B cell (primary cell): ENCODE results near the gene PAPOLB. TPM values are rescaled to one million over a fixed set of nuclear protein-coding genes. Genes with fewer than 3 reads are reported as not detected.

Experiments
- ATAC-seq: fragments of 200-7000 bp; cut with Tn5 transposase; one replicate; pipeline ENCODE4 v1.10.0; 2021; ENCODE audit warnings: low read depth, mild to moderate bottlenecking, moderate number of reproducible peaks, moderate library complexity
- CTCF ChIA-PET: fragments of 350-600 bp; sonication (Branson Sonifier 250); formaldehyde crosslinking; loops from one replicate; lab custom pipeline; 2021; ENCODE audit warnings: antibody characterized with exemption, inconsistent platforms; lab: Charles Lee
- POLR2A ChIA-PET: fragments of 350-600 bp; sonication (Branson Sonifier 250); formaldehyde crosslinking; loops from one replicate; lab custom pipeline; 2021; ENCODE audit warnings: antibody characterized with exemption; lab: Charles Lee
- DNase-seq: peaks from one replicate; pipeline ENCODE4 v3.0.0; 2013
- H2AFZ ChIP-seq: 2 replicates; pipeline ENCODE4 v1.6.1; 2012; ENCODE audit warnings: mild to moderate bottlenecking, low read depth, low read length; ENCODE audit not compliant: insufficient read depth, poor library complexity, severe bottlenecking
- H3K27ac ChIP-seq, 2 donors: 1 replicate in 1 of 2; 2 replicates in 1 of 2; pipeline ENCODE4 v1.5.1; 2012 to 2013; ENCODE audit warnings: low read length in 2 of 2, mild to moderate bottlenecking in 2 of 2, moderate library complexity in 1 of 2
- H3K27me3 ChIP-seq, 4 experiments: fragments of 200-600 bp in 1 of 4; sonication (generic) in 1 of 4; replicated peaks in 1 of 4; 1 replicate in 2 of 4; 2 replicates in 2 of 4; pipeline versions ENCODE4 v1.6.1 to v1.7.0; 2013 to 2016; ENCODE audit warnings: low read length in 3 of 4, mild to moderate bottlenecking in 2 of 4, mixed read lengths in 1 of 4, moderate library complexity in 1 of 4; ENCODE audit not compliant: insufficient read depth in 4 of 4, control insufficient read depth in 3 of 4; ENCODE audit errors: control extremely low read depth in 1 of 4
- H3K36me3 ChIP-seq, 2 experiments: replicated peaks in 1 of 2; 1 replicate in 1 of 2; 2 replicates in 1 of 2; pipeline versions ENCODE4 v1.6.1 to v1.7.1; 2013; ENCODE audit warnings: low read length in 1 of 2; ENCODE audit not compliant: insufficient read depth in 2 of 2, control insufficient read depth in 1 of 2; ENCODE audit errors: control extremely low read depth in 1 of 2, extremely low read depth in 1 of 2
- H3K4me1 ChIP-seq, 2 donors: fragments of 200-600 bp in 1 of 2; sonication (generic) in 1 of 2; 1 replicate in 1 of 2; 2 replicates in 1 of 2; pipeline versions ENCODE4 v1.5.1 to v1.6.1; 2013 to 2017; ENCODE audit warnings: low read length in 2 of 2; ENCODE audit not compliant: control insufficient read depth in 2 of 2, insufficient read depth in 2 of 2
- H3K4me2 ChIP-seq: replicated peaks from 2 replicates; pipeline ENCODE3; 2012; ENCODE audit warnings: mild to moderate bottlenecking, low read depth, low read length; ENCODE audit not compliant: poor library complexity, severe bottlenecking
- H3K4me3 ChIP-seq, 5 experiments: fragments of 200-600 bp in 1 of 5; sonication (generic) in 1 of 5; 1 replicate in 3 of 5; 2 replicates in 2 of 5; pipeline versions ENCODE4 v1.5.1 to v1.7.0; 2011 to 2016; ENCODE audit warnings: low read length in 4 of 5, mild to moderate bottlenecking in 4 of 5, low read depth in 2 of 5, control low read depth in 1 of 5, moderate library complexity in 1 of 5; ENCODE audit not compliant: insufficient read depth in 1 of 5; ENCODE audit errors: control extremely low read depth in 1 of 5, extremely low read depth in 1 of 5
- H3K79me2 ChIP-seq: fragments of 200-600 bp; sonication (generic); one replicate; pipeline ENCODE4 v1.6.0; 2016; ENCODE audit warnings: low read length; ENCODE audit not compliant: control insufficient read depth, insufficient read depth
- H3K9ac ChIP-seq: fragments of 200-600 bp; sonication (generic); 2 replicates; pipeline ENCODE4 v1.6.1; 2017; ENCODE audit warnings: mild to moderate bottlenecking, low read length, moderate library complexity
- H3K9me3 ChIP-seq, 3 donors: one replicate each; pipeline versions ENCODE4 v1.6.1 to v1.7.1; 2013; ENCODE audit warnings: low read length in 2 of 3; ENCODE audit not compliant: control insufficient read depth in 2 of 3, insufficient read depth in 1 of 3; ENCODE audit errors: control extremely low read depth in 1 of 3
- H4K20me1 ChIP-seq: 2 replicates; pipeline ENCODE4 v1.6.0; 2012; ENCODE audit warnings: mild to moderate bottlenecking, low read length; ENCODE audit not compliant: insufficient read depth, control insufficient read depth, poor library complexity, severe bottlenecking
- H3K27ac Mint-ChIP-seq: one replicate; pipeline ENCODE4 v1.8.0; 2021; ENCODE audit warnings: mixed read lengths
- H3K27me3 Mint-ChIP-seq: one replicate; pipeline ENCODE4 v1.8.0; 2021; ENCODE audit warnings: mixed read lengths
- H3K4me1 Mint-ChIP-seq: one replicate; pipeline ENCODE4 v1.8.0; 2021; ENCODE audit warnings: mixed read lengths
- H3K4me3 Mint-ChIP-seq: one replicate; pipeline ENCODE4 v1.8.0; 2021; ENCODE audit warnings: mixed read lengths
- H3K9me3 Mint-ChIP-seq: one replicate; pipeline ENCODE4 v1.8.0; 2022; ENCODE audit warnings: mixed read lengths; ENCODE audit not compliant: insufficient read depth
- EZH2 ChIP-seq: IDR thresholded peaks from 2 replicates; pipeline ENCODE4 v1.6.1; 2012; ENCODE audit warnings: borderline replicate concordance, low read depth, mild to moderate bottlenecking, moderate library complexity, low read length; ENCODE audit not compliant: insufficient read depth, poor library complexity, severe bottlenecking
- WGBS: methylation state at CpG from one replicate; pipeline ENCODE4 v1.1.5; 2013; ENCODE audit warnings: missing lambda C conversion rate; ENCODE audit not compliant: insufficient coverage; 5-methylcytosine and 5-hydroxymethylcytosine counted together
- intact Hi-C: fragments of 100-400 bp; cut with micrococcal nuclease; formaldehyde crosslinking; loops from one replicate; pipeline ENCODE4 v1.10.0; 2022
- polyA plus RNA-seq: library from polyadenylated mRNA; depleted of rRNA; stranded (reverse); fragments of >200 nt; gene quantifications from 2 replicates; pipeline ENCODE4 v1.2.3, GENCODE V29; 2012
- total RNA-seq, 2 donors: library from RNA; stranded (reverse); fragments of 120-200 nt in 1 of 2; gene quantifications; 1 replicate in 1 of 2; 2 replicates in 1 of 2; pipeline versions ENCODE4 v1.2.3 to v1.2.4, GENCODE V29; 2013 to 2022
- TF ChIP-seq, protein P1 (sequence below): fragments of 200-600 bp; IDR thresholded peaks from one replicate; pipeline ENCODE4 v1.8.0; 2022; ENCODE audit warnings: antibody characterized with exemption, mild to moderate bottlenecking

Gene PAPOLB
- total and polyA plus RNA-seq, 2 donors (not counting 1 experiment from before 2014, with no cell fraction given) = not detected

DNA sequence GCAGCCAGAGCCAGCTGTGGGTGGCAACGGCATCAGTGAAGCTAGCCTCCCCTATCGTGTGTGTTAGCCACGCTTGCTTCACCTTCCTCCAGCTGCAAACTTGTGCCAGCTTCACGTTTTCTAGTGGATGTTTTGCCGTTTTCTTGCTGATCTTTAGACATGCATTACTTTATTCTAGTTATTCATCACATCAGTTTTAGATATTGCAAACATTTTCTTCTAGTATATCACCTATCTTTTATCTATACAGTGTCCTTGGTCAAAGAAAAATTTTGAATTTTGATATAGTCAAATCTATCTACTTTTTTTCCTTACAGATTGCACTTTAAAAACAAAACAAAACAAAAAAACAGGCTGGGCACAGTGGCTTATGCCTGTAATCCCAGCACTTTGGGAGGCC lies 6.7 kb upstream of the PAPOLB start:
- intact Hi-C loops = no loop called here
- DNase-seq = no peak
- peaks cover 0 to 14% (median 6%) of the 10 kb centered on the region in 4 experiments for H3K27me3 ChIP-seq
- H3K36me3 ChIP-seq = no peaks in the 10 kb centered on the region
- no peak overlapping the region for H3K4me3 ChIP-seq
- CTCF ChIA-PET = no interaction called here
- Mint-ChIP-seq H3K4me3 (no peak overlapping the region), H3K27ac (no peak overlapping the region), H3K27me3 (peaks cover 43% of the 10 kb centered on the region), H3K4me1 (no peaks in the 10 kb centered on the region), H3K9me3 (peaks cover 2% of the 10 kb centered on the region)
- H3K9me3 ChIP-seq = peaks cover 0 to 8% (median 0%) of the 10 kb centered on the region in 3 donors
- WGBS = no CpG with 5 or more reads among the region's 5 CpGs
- no peaks in the 10 kb centered on the region for H3K79me2 ChIP-seq
- H4K20me1 ChIP-seq = no peaks in the 10 kb centered on the region
- H3K4me2 ChIP-seq = no peak overlapping the region
- no peak for ATAC-seq
- POLR2A ChIA-PET = no interaction called here
- H3K27ac ChIP-seq = no peak overlapping the region
- no peak overlapping the region for H2AFZ ChIP-seq
- no peaks in the 10 kb centered on the region for H3K4me1 ChIP-seq
- TF ChIP-seq EZH2 = no peak
- TF ChIP-seq, protein P1, sequence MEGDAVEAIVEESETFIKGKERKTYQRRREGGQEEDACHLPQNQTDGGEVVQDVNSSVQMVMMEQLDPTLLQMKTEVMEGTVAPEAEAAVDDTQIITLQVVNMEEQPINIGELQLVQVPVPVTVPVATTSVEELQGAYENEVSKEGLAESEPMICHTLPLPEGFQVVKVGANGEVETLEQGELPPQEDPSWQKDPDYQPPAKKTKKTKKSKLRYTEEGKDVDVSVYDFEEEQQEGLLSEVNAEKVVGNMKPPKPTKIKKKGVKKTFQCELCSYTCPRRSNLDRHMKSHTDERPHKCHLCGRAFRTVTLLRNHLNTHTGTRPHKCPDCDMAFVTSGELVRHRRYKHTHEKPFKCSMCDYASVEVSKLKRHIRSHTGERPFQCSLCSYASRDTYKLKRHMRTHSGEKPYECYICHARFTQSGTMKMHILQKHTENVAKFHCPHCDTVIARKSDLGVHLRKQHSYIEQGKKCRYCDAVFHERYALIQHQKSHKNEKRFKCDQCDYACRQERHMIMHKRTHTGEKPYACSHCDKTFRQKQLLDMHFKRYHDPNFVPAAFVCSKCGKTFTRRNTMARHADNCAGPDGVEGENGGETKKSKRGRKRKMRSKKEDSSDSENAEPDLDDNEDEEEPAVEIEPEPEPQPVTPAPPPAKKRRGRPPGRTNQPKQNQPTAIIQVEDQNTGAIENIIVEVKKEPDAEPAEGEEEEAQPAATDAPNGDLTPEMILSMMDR = no peak
- no peak overlapping the region for H3K9ac ChIP-seq

DNA sequence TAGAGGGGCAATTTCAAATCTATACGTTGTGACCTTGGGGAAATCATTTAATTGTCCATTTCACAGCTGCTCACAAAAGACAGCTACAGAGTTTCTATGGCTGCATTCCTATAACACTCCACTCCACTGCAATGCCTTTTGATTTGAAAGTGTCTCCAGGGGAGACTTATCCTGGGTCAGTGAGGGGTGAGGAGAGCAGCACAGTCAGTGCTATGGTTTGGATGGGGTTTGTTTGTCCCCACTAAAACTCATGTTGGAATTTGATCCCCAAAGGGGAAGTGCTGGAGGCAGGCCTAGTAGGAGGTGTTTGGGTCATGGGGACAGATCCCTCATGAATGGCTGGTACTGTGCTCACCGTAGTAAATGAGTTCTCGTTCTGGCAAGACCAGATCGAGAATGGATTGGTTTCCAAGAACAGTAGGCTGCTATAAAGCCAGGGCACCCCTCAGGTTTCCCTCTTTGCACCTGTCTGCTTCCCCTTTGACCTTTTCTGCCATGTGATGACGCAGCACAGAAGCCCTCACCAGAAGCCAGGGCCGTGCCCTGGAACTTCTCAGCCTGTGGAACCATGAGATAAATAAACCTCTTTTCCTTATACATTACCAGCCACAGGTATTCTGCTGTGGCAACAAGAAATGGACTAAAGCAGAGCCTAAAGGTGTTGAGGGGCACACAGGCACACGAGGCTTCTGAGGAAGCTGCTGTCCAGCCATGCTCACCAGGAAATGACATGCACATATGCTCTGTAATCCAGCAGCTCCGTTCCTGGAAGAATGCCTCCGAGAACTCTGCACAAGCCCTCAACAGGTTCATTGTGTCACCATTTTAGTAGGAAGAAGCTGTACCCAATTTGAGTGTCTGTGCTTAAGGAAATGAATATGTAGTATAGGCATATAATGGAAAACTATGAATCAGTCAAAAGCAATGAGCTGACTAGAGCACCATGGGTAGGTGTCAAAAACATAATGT lies 5.0 kb upstream of the PAPOLB start:
- H3K4me3 Mint-ChIP-seq = no peak overlapping the region
- H3K9me3 Mint-ChIP-seq = peaks cover 4% of the 10 kb centered on the region
- Histone ChIP-seq H3K4me1 (peaks cover 4% of the 10 kb centered on the region in 2 donors), H3K4me3 (no peak overlapping the region), H3K9me3 (peaks cover 0 to 14% (median 0%) of the 10 kb centered on the region in 3 donors), H4K20me1 (no peaks in the 10 kb centered on the region), H3K36me3 (no peaks in the 10 kb centered on the region), H3K9ac (no peak overlapping the region), H3K27me3 (peaks cover 0 to 13% (median 9%) of the 10 kb centered on the region in 4 experiments), H3K4me2 (no peak overlapping the region), H2AFZ (no peak overlapping the region), H3K27ac (no peak overlapping the region), H3K79me2 (no peaks in the 10 kb centered on the region)
- H3K4me1 Mint-ChIP-seq = no peaks in the 10 kb centered on the region
- ChIA-PET CTCF (interaction anchor here (1.4 kb wide), 1 partner anchor 8 kb away, joined by 3 read pairs; no protein-coding TSS in a partner anchor), POLR2A (no interaction called here)
- no peak for ATAC-seq
- H3K27me3 Mint-ChIP-seq = peaks cover 44% of the 10 kb centered on the region
- H3K27ac Mint-ChIP-seq = no peak overlapping the region
- DNase-seq = no peak
- TF ChIP-seq EZH2 = no peak
- TF ChIP-seq, protein P1 = no peak
- intact Hi-C loops = no loop called here
- 84% methylated on average over 7 of the region's 9 CpGs for WGBS
